ENCODE data around the gene ARHGAP19. TPM values are rescaled to one million over a fixed set of nuclear protein-coding genes. Genes with fewer than 3 reads are reported as not detected.
"Not testable (repeated sequence)": the region's sequence is repeated elsewhere in the genome, so short reads cannot be mapped to it uniquely, and the experiment has no call there.

Gene ARHGAP19
- total and polyA plus RNA-seq, 9 of the 15 experiments (the other 6 are each of a cell fraction or from before 2014, with no cell fraction given) = 14.8 to 49.5 (median 26.8) TPM

GRCh38 chr10:97290076-97290475 lies 2.4 kb downstream of the ARHGAP19 start:
- 71% methylated on average over 11 of the region's 13 CpGs for WGBS (ENCODE audit: insufficient coverage, low coverage, missing lambda C conversion rate)
- H3K4me1 ChIP-seq (replicated peaks in 1 of 2; ENCODE audit: control insufficient read depth in 2 of 2, insufficient read depth in 2 of 2, low read length in 2 of 2); BruUV-seq (replicated peaks); CTCF ChIA-PET (ENCODE audit: low intra/inter-chr PET ratio); DNase-seq (ENCODE audit: extremely low read depth in 1 of 4, low spot score in 3 of 4); H4K20me1 ChIP-seq (replicated peaks; ENCODE audit: control insufficient read depth, insufficient read depth, low read length); in situ Hi-C loops (cut with MboI); H3K27me3 ChIP-seq (ENCODE audit: control insufficient read depth in 2 of 2, insufficient read depth in 2 of 2, low read length in 2 of 2); ATAC-seq; FAIRE-seq; H2AFZ ChIP-seq (ENCODE audit: low read depth, low read length); H3K9me1 ChIP-seq (ENCODE audit: control insufficient read depth, insufficient read depth, low read length); H3K9me3 ChIP-seq (replicated peaks; ENCODE audit: control insufficient read depth, insufficient read depth, low read depth, low read length): not testable (repeated sequence)
- H3K79me2 ChIP-seq (ENCODE audit: control insufficient read depth, insufficient read depth, low read length) = peaks cover 53% of the 10 kb centered on the region
- peak overlapping the region; percentile 54; the same call in 2 of the 3 replicates for H3K27ac ChIP-seq (ENCODE audit: extremely low read depth, low read depth, low read length)
- intact Hi-C loops (cut with micrococcal nuclease) = loop anchor here (5.0 kb wide), 1 partner anchor 42 kb away; the partner anchor contains the start of gene FRAT2
- TF ChIP-seq, protein P1, sequence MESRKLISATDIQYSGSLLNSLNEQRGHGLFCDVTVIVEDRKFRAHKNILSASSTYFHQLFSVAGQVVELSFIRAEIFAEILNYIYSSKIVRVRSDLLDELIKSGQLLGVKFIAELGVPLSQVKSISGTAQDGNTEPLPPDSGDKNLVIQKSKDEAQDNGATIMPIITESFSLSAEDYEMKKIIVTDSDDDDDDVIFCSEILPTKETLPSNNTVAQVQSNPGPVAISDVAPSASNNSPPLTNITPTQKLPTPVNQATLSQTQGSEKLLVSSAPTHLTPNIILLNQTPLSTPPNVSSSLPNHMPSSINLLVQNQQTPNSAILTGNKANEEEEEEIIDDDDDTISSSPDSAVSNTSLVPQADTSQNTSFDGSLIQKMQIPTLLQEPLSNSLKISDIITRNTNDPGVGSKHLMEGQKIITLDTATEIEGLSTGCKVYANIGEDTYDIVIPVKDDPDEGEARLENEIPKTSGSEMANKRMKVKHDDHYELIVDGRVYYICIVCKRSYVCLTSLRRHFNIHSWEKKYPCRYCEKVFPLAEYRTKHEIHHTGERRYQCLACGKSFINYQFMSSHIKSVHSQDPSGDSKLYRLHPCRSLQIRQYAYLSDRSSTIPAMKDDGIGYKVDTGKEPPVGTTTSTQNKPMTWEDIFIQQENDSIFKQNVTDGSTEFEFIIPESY (CRISPR knock-in tag; IDR thresholded peaks at IDR 0.05) = 0 out of 2 replicates have a peak, but pooled peaks have one; percentile 13
- H3K4me3 ChIP-seq = peak overlapping the region; percentile 78; the same call in 1 of the 2 replicates
- peaks cover 13% of the 10 kb centered on the region; the same call in 1 of the 3 replicates for H3K36me3 ChIP-seq (ENCODE audit: control insufficient read depth, insufficient read depth, low read length)
- peak overlapping the region in 1 of 2 experiments; percentile 86; a peak in 3 of 4 replicates for H3K9ac ChIP-seq (ENCODE audit: insufficient read depth in 1 of 2, low read depth in 2 of 2, low read length in 2 of 2)
- POLR2A ChIA-PET = interaction anchor here (1.3 to 2.7 kb wide), 3 partner anchors 8 to 41 kb away, joined by 5 to 19 read pairs (median 6); no protein-coding TSS in a partner anchor
- H3K4me2 ChIP-seq (ENCODE audit: insufficient read depth, low read length) = peak overlapping the region; percentile 49

GRCh38 chr10:97280783-97281182 lies 11.7 kb downstream of the ARHGAP19 start:
- FAIRE-seq = no peak
- WGBS (ENCODE audit: insufficient coverage, low coverage, missing lambda C conversion rate) = 59% methylated on average over 3 of the region's 3 CpGs
- CTCF ChIA-PET (ENCODE audit: low intra/inter-chr PET ratio) = no interaction called here
- intact Hi-C loops (cut with micrococcal nuclease) (no loop called here), in situ Hi-C loops (cut with MboI) (no loop called here)
- BruUV-seq (replicated peaks) = no TSS peak
- Histone ChIP-seq H3K4me1 (replicated peaks in 1 of 2; ENCODE audit: control insufficient read depth in 2 of 2, insufficient read depth in 2 of 2, low read length in 2 of 2) (peaks cover 4 to 8% of the 10 kb centered on the region in 2 experiments; a peak in 4 of 5 replicates), H3K27me3 (ENCODE audit: control insufficient read depth in 2 of 2, insufficient read depth in 2 of 2, low read length in 2 of 2) (no peaks in the 10 kb centered on the region), H3K79me2 (ENCODE audit: control insufficient read depth, insufficient read depth, low read length) (peaks cover 54% of the 10 kb centered on the region), H3K9me3 (replicated peaks; ENCODE audit: control insufficient read depth, insufficient read depth, low read depth, low read length) (no peaks in the 10 kb centered on the region), H3K4me2 (ENCODE audit: insufficient read depth, low read length) (no peak overlapping the region), H3K9ac (ENCODE audit: insufficient read depth in 1 of 2, low read depth in 2 of 2, low read length in 2 of 2) (no peak overlapping the region), H3K4me3 (no peak overlapping the region), H4K20me1 (replicated peaks; ENCODE audit: control insufficient read depth, insufficient read depth, low read length) (no peaks in the 10 kb centered on the region), H3K27ac (ENCODE audit: extremely low read depth, low read depth, low read length) (no peak overlapping the region), H3K9me1 (ENCODE audit: control insufficient read depth, insufficient read depth, low read length) (no peaks in the 10 kb centered on the region), H3K36me3 (ENCODE audit: control insufficient read depth, insufficient read depth, low read length) (no peaks in the 10 kb centered on the region), H2AFZ (ENCODE audit: low read depth, low read length) (no peak overlapping the region)
- ATAC-seq = no peak
- TF ChIP-seq, protein P2, sequence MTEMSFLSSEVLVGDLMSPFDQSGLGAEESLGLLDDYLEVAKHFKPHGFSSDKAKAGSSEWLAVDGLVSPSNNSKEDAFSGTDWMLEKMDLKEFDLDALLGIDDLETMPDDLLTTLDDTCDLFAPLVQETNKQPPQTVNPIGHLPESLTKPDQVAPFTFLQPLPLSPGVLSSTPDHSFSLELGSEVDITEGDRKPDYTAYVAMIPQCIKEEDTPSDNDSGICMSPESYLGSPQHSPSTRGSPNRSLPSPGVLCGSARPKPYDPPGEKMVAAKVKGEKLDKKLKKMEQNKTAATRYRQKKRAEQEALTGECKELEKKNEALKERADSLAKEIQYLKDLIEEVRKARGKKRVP (CRISPR knock-in tag; IDR thresholded peaks at IDR 0.05) = no peak
- TF ChIP-seq ZNF551 (CRISPR knock-in tag; IDR thresholded peaks at IDR 0.05) = no peak
- TF ChIP-seq GTF2A2 (tag; IDR thresholded peaks at IDR 0.05) = no peak
- no peak for TF ChIP-seq ZNF445 (CRISPR knock-in tag; IDR thresholded peaks at IDR 0.05; ENCODE audit: low read depth)
- TF ChIP-seq ZFP36 (IDR thresholded peaks at IDR 0.05; ENCODE audit: low read depth, low read length, partially characterized antibody) = no peak
- no peak for TF ChIP-seq RBM14 (IDR thresholded peaks at IDR 0.05; ENCODE audit: borderline replicate concordance, insufficient read depth, low read depth, low read length)
- TF ChIP-seq NEUROD1 (IDR thresholded peaks at IDR 0.05; ENCODE audit: borderline replicate concordance, low read depth, low read length, partially characterized antibody) = no peak
- TF ChIP-seq SRSF7 (optimal IDR thresholded peaks at IDR 0.05; ENCODE audit: low read depth, low read length) = no peak
- no peak for DNase-seq (ENCODE audit: extremely low read depth in 1 of 4, low spot score in 3 of 4)
- POLR2A ChIA-PET = no interaction called here

Measured in K562 (cell line).